GM12878 (cell line): ENCODE data around the gene OR13H1. TPM values are rescaled to one million over a fixed set of nuclear protein-coding genes. Genes with fewer than 3 reads are reported as not detected.

ENCODE experiments used
- ATAC-seq: fragments of 200-7000 bp; cut with Tn5 transposase; 3 replicates; pipeline ENCODE4 v1.9.1; 2020; ENCODE audit warnings: mild to moderate bottlenecking, moderate library complexity
- BruUV-seq: library from RNA; stranded (reverse); fragments of 400-500 nt; replicated peaks from 2 replicates; lab custom pipeline; 2021; lab: Mats Ljungman, UMichigan
- CTCF ChIA-PET: fragments of 300-600 bp; sonication (Branson Sonifier 250); formaldehyde crosslinking; extraction: SDS; loops from one replicate; lab custom pipeline; 2021; ENCODE audit warnings: inconsistent platforms; lab: Yijun Ruan, JAX
- POLR2A ChIA-PET: fragments of 350-600 bp; formaldehyde crosslinking; extraction: SDS; loops from one replicate; lab custom pipeline; 2021; ENCODE audit warnings: inconsistent platforms; lab: Charles Lee
- RAD21 ChIA-PET: fragments of 300-600 bp; sonication (Branson Sonifier 250); formaldehyde crosslinking; loops from one replicate; lab custom pipeline; 2023; ENCODE audit warnings: antibody characterized with exemption; ENCODE audit not compliant: unreplicated experiment; lab: Charles Lee
- SMC1A ChIA-PET: fragments of 300-600 bp; sonication (Branson Sonifier 250); formaldehyde crosslinking; loops from one replicate; lab custom pipeline; 2023; ENCODE audit not compliant: unreplicated experiment, uncharacterized antibody; lab: Charles Lee
- DNase-seq: peaks from one replicate; pipeline ENCODE4 v3.0.0-alpha.2; 2011; ENCODE audit warnings: low read depth, low spot score
- FAIRE-seq: peaks from 3 replicates; lab custom pipeline; 2011; peaks lifted over from hg19 to GRCh38; lab: Jason Lieb, UNC
- H2AFZ ChIP-seq: 2 replicates; pipeline ENCODE4 v1.6.0; 2011; ENCODE audit warnings: low read depth, low read length, control low read depth; ENCODE audit not compliant: control insufficient read depth
- H3K27ac ChIP-seq: 2 replicates; pipeline ENCODE4 v1.5.1; 2011; ENCODE audit warnings: control low read depth; ENCODE audit not compliant: control insufficient read depth, insufficient read depth
- H3K27me3 ChIP-seq, 2 experiments: replicated peaks in 1 of 2; 2 replicates each; pipeline versions ENCODE4 v1.6.0 to v1.6.1; 2011; ENCODE audit warnings: low read length in 1 of 2; ENCODE audit not compliant: control insufficient read depth in 2 of 2, insufficient read depth in 2 of 2
- H3K36me3 ChIP-seq, 2 experiments: 2 replicates each; pipeline ENCODE4 v1.5.1; 2011; ENCODE audit warnings: low read length in 1 of 2; ENCODE audit not compliant: control insufficient read depth in 2 of 2, insufficient read depth in 2 of 2
- H3K4me1 ChIP-seq: 2 replicates; pipeline ENCODE4 v1.6.1; 2011; ENCODE audit warnings: mild to moderate bottlenecking, low read length, moderate library complexity, mixed read lengths; ENCODE audit not compliant: control insufficient read depth, insufficient read depth
- H3K4me2 ChIP-seq: 2 replicates; pipeline ENCODE4 v1.6.0; 2011; ENCODE audit warnings: control low read depth; ENCODE audit not compliant: control insufficient read depth, insufficient read depth
- H3K4me3 ChIP-seq: fragments of 200-600 bp; sonication (generic); 2 replicates; pipeline ENCODE4 v1.5.1; 2016
- H3K79me2 ChIP-seq: 2 replicates; pipeline ENCODE4 v1.6.0; 2011; ENCODE audit warnings: low read length; ENCODE audit not compliant: control insufficient read depth, insufficient read depth
- H3K9ac ChIP-seq: 2 replicates; pipeline ENCODE4 v1.8.0; 2011; ENCODE audit warnings: low read length, control low read depth, mixed read lengths; ENCODE audit not compliant: control insufficient read depth, insufficient read depth
- H3K9me3 ChIP-seq: replicated peaks from 3 replicates; pipeline ENCODE4 v1.5.1; 2011; ENCODE audit warnings: mild to moderate bottlenecking, low read length; ENCODE audit not compliant: control insufficient read depth, insufficient read depth
- H4K20me1 ChIP-seq: 2 replicates; pipeline ENCODE4 v1.6.0; 2011; ENCODE audit not compliant: control insufficient read depth, insufficient read depth
- CEBPB ChIP-seq, 2 experiments: fragments of 150-350 bp in 1 of 2; IDR thresholded peaks; 2 replicates each; pipeline ENCODE4 v1.6.1; 2012 to 2014; ENCODE audit warnings: low read depth in 2 of 2, low read length in 2 of 2, borderline replicate concordance in 1 of 2, inconsistent platforms in 1 of 2
- CHD1 ChIP-seq: IDR thresholded peaks from 2 replicates; pipeline ENCODE4 v1.6.1; 2012; ENCODE audit warnings: low read depth, low read length, improper control_type of control experiment
- FOXM1 ChIP-seq: IDR thresholded peaks from 2 replicates; pipeline ENCODE4 v1.6.1; 2012; ENCODE audit warnings: low read depth, mild to moderate bottlenecking, inconsistent platforms, low read length, moderate library complexity
- JUND ChIP-seq: IDR thresholded peaks from 2 replicates; pipeline ENCODE4 v1.6.1; 2012; ENCODE audit warnings: low read depth, mild to moderate bottlenecking, low read length, improper control_type of control experiment, moderate library complexity
- KAT2A ChIP-seq: conservative IDR thresholded peaks from 2 replicates; pipeline ENCODE4 v1.6.1; 2011; ENCODE audit warnings: low read depth, low read length; ENCODE audit not compliant: control insufficient read depth
- SIX5 ChIP-seq: IDR thresholded peaks from 2 replicates; pipeline ENCODE4 v1.6.1; 2011; ENCODE audit warnings: mild to moderate bottlenecking, low read depth, low read length, moderate library complexity; ENCODE audit not compliant: severe bottlenecking
- SMAD1 ChIP-seq: fragments of 450-650 bp; IDR thresholded peaks from 2 replicates; pipeline ENCODE4 v1.6.1; 2018; ENCODE audit warnings: mild to moderate bottlenecking, low read depth; ENCODE audit not compliant: partially characterized antibody
- SMAD5 ChIP-seq: IDR thresholded peaks from 2 replicates; pipeline ENCODE4 v1.6.1; 2016; ENCODE audit warnings: antibody characterized with exemption, low read depth
- SREBF2 ChIP-seq: IDR thresholded peaks from 2 replicates; pipeline ENCODE4 v1.6.1; 2012; ENCODE audit warnings: mild to moderate bottlenecking, low read length
- WRNIP1 ChIP-seq: IDR thresholded peaks from 2 replicates; pipeline ENCODE4 v1.6.1; 2011; ENCODE audit warnings: low read depth, low read length, improper control_type of control experiment, borderline replicate concordance
- ZNF24 ChIP-seq: fragments of 450-650 bp; IDR thresholded peaks from 2 replicates; pipeline ENCODE4 v1.6.1; 2017; ENCODE audit warnings: antibody characterized with exemption, mild to moderate bottlenecking
- WGBS: methylation state at CpG from one replicate; pipeline ENCODE4 v1.1.6; 2016; ENCODE audit warnings: low lambda C conversion rate; ENCODE audit not compliant: insufficient replicate concordance, insufficient coverage; ENCODE audit errors: missing lambda C conversion rate; 5-methylcytosine and 5-hydroxymethylcytosine counted together
- in situ Hi-C: fragments of 300-500 bp; cut with MboI; formaldehyde crosslinking; loops from 9 replicates; pipeline ENCODE4 v1.14.3; 2018; ENCODE audit warnings: mixed read lengths
- intact Hi-C: fragments of 100-400 bp; cut with micrococcal nuclease; formaldehyde crosslinking; loops from one replicate; pipeline ENCODE4 v1.14.2; 2022; ENCODE audit not compliant: unreplicated experiment
- polyA plus RNA-seq, 11 experiments: library from polyadenylated mRNA; depleted of rRNA in 4 of 11; unstranded in 6 of 11; stranded (reverse) in 5 of 11; fragments of >200 nt; fragmentation: Nextera tagmentation in 4 of 11; fragmentation: Illumina TruSeq in 1 of 11; extraction: Ambion mirVana in 4 of 11; extraction: Trizol in 1 of 11; gene quantifications; 1 replicate in 1 of 11; 2 replicates in 10 of 11; pipeline versions ENCODE4 v1.2.1 to v1.2.3, GENCODE V29; 2011 to 2016; ENCODE audit warnings: inconsistent platforms in 2 of 11, missing spikeins in 2 of 11, low read depth in 1 of 11
- total RNA-seq, 4 experiments: library from RNA; depleted of rRNA in 3 of 4; stranded (reverse); fragments of >200 nt in 3 of 4; fragmentation: Illumina TruSeq in 1 of 4; extraction: Trizol in 1 of 4; gene quantifications; 2 replicates each; pipeline versions ENCODE4 v1.2.1 to v1.2.3, GENCODE V29; 2013 to 2021
- TF ChIP-seq, protein P1 (sequence below): fragments of 450-650 bp; formaldehyde crosslinking; IDR thresholded peaks from 2 replicates; pipeline ENCODE4 v1.4.0; 2020; ENCODE audit warnings: mild to moderate bottlenecking, moderate library complexity
- TF ChIP-seq, protein P2 (sequence below): IDR thresholded peaks from 2 replicates; pipeline ENCODE4 v1.6.1; 2012; ENCODE audit warnings: low read length, inconsistent platforms

The OR13H1 gene
- total and polyA plus RNA-seq, 10 of the 15 experiments (the other 5 are each of a cell fraction or from before 2014, with no cell fraction given): not detected

DNA sequence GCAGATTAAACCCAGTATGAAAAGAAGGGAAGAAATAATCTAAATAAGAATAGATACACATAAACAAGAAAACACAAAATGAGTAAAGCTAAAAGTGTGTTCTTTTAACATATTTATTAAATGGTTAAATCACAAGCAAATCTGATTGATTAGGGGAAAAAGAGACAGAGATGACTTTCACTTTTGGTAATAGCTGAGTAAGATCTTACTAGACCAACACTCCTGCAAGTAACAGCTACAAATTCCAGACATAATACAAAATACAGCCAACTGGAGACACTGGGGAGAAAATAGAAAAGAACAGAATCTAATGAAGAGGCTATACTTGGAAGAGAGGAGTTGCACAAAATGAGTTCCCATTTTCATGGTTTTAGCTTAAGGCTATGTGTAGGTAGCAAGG lies 33.5 kb downstream of the OR13H1 start (continued):
- TF ChIP-seq, protein P1, sequence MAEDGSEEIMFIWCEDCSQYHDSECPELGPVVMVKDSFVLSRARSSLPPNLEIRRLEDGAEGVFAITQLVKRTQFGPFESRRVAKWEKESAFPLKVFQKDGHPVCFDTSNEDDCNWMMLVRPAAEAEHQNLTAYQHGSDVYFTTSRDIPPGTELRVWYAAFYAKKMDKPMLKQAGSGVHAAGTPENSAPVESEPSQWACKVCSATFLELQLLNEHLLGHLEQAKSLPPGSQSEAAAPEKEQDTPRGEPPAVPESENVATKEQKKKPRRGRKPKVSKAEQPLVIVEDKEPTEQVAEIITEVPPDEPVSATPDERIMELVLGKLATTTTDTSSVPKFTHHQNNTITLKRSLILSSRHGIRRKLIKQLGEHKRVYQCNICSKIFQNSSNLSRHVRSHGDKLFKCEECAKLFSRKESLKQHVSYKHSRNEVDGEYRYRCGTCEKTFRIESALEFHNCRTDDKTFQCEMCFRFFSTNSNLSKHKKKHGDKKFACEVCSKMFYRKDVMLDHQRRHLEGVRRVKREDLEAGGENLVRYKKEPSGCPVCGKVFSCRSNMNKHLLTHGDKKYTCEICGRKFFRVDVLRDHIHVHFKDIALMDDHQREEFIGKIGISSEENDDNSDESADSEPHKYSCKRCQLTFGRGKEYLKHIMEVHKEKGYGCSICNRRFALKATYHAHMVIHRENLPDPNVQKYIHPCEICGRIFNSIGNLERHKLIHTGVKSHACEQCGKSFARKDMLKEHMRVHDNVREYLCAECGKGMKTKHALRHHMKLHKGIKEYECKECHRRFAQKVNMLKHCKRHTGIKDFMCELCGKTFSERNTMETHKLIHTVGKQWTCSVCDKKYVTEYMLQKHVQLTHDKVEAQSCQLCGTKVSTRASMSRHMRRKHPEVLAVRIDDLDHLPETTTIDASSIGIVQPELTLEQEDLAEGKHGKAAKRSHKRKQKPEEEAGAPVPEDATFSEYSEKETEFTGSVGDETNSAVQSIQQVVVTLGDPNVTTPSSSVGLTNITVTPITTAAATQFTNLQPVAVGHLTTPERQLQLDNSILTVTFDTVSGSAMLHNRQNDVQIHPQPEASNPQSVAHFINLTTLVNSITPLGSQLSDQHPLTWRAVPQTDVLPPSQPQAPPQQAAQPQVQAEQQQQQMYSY (CRISPR knock-in tag): no peak
- TF ChIP-seq KAT2A: no peak
- no peak for TF ChIP-seq JUND
- TF ChIP-seq ZNF24: no peak

DNA sequence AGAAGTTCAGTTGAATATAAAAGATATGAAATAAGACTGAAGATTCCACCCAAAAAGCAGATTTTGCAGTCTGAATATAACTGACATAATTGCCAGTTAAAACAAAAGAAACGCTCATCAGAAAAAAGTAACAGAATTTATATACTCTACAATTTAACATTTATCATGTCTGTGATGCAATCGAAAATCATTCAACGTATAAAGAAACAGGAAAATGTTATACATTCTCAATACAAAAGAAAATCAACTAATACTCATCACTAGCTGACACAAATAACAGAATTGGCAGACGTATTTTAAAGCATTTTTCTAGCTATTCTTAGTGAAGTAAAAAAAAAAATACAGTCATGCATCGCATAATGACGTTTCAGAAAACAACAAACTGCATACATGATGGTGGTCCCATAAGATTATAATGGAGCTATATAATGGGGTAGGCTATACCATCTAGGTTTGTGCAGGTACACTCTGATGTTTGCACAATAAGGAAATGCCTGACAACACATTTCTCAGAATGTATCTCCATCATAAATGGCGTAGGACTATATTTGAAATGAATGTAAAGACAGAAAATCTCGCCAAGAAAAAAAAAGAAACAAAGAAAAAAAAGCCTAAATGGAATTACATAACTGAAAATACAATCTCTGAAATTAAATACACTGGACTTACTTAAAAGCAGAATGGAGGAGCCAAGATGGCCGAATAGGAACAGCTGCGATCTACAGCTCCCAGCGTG lies 34.3 kb downstream of the OR13H1 start:
- H3K4me1 ChIP-seq: no peaks in the 10 kb centered on the region
- H4K20me1 ChIP-seq: no peaks in the 10 kb centered on the region
- H3K4me2 ChIP-seq: no peak overlapping the region
- CTCF ChIA-PET: no interaction called here
- 60% methylated on average over 11 of the region's 11 CpGs for WGBS
- H3K4me3 ChIP-seq: no peak overlapping the region
- TF ChIP-seq KAT2A: no peak
- no peak for TF ChIP-seq SIX5
- TF ChIP-seq SMAD1: no peak
- no peak for TF ChIP-seq SREBF2
- TF ChIP-seq, protein P1 (CRISPR knock-in tag): no peak
- TF ChIP-seq SMAD5: no peak
- no peak for TF ChIP-seq FOXM1
- TF ChIP-seq CHD1: no peak
- no peak for TF ChIP-seq CEBPB (IDR thresholded peaks at IDR 0.05; ENCODE audit: borderline replicate concordance in 1 of 2, low read depth in 2 of 2, low read length in 2 of 2)
- no peak for TF ChIP-seq ZNF24
- TF ChIP-seq WRNIP1: no peak
- TF ChIP-seq, protein P2, sequence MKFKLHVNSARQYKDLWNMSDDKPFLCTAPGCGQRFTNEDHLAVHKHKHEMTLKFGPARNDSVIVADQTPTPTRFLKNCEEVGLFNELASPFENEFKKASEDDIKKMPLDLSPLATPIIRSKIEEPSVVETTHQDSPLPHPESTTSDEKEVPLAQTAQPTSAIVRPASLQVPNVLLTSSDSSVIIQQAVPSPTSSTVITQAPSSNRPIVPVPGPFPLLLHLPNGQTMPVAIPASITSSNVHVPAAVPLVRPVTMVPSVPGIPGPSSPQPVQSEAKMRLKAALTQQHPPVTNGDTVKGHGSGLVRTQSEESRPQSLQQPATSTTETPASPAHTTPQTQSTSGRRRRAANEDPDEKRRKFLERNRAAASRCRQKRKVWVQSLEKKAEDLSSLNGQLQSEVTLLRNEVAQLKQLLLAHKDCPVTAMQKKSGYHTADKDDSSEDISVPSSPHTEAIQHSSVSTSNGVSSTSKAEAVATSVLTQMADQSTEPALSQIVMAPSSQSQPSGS: no peak
- FAIRE-seq (no peak), ATAC-seq (no peak), DNase-seq (no peak)
- BruUV-seq: no TSS peak
- H3K27me3 ChIP-seq: no peaks in the 10 kb centered on the region
- H3K27ac ChIP-seq: no peak overlapping the region
- H3K9ac ChIP-seq: no peak overlapping the region
- in situ Hi-C loops: no loop called here
- no peaks in the 10 kb centered on the region for H3K9me3 ChIP-seq
- intact Hi-C loops: no loop called here
- RAD21 ChIA-PET: no interaction called here
- H2AFZ ChIP-seq: no peak overlapping the region
- POLR2A ChIA-PET: no interaction called here
- H3K36me3 ChIP-seq: no peaks in the 10 kb centered on the region
- SMC1A ChIA-PET: interaction anchor here (1.2 kb wide), 1 partner anchor 10 kb away, joined by 4 read pairs; no protein-coding TSS in a partner anchor
- H3K79me2 ChIP-seq: no peaks in the 10 kb centered on the region
